GM23338 (cell line): ENCODE data around the gene ZNF365. TPM values are rescaled to one million over a fixed set of nuclear protein-coding genes. Genes with fewer than 3 reads are reported as not detected.

Experiments
- ATAC-seq: fragments of 200-7000 bp; cut with Tn5 transposase; 3 replicates; pipeline ENCODE4 v1.9.1; 2020
- DNase-seq: peaks from one replicate; pipeline ENCODE4 v3.0.0-alpha.2; 2015; ENCODE audit warnings: low spot score
- H2AFZ ChIP-seq: fragments of 200-600 bp; sonication (generic); 2 replicates; pipeline ENCODE4 v1.8.0; 2016; ENCODE audit warnings: antibody characterized with exemption, mild to moderate bottlenecking, moderate library complexity
- H3F3A ChIP-seq: fragments of 200-600 bp; sonication (generic); replicated peaks from 2 replicates; pipeline ENCODE4 v1.8.0; 2017; ENCODE audit warnings: antibody characterized with exemption, mixed run types, low read depth
- H3K27ac ChIP-seq: fragments of 200-600 bp; sonication (generic); 2 replicates; pipeline ENCODE4 v1.6.1; 2016; ENCODE audit warnings: low read depth
- H3K27me3 ChIP-seq: fragments of 200-600 bp; sonication (generic); 2 replicates; pipeline ENCODE4 v1.8.0; 2016; ENCODE audit warnings: mild to moderate bottlenecking, mixed run types, moderate library complexity; ENCODE audit not compliant: insufficient read depth
- H3K36me3 ChIP-seq: fragments of 200-600 bp; sonication (generic); 2 replicates; pipeline ENCODE4 v1.8.0; 2016; ENCODE audit warnings: mild to moderate bottlenecking; ENCODE audit not compliant: insufficient read depth
- H3K4me1 ChIP-seq: fragments of 200-600 bp; sonication (generic); 2 replicates; pipeline ENCODE4 v1.8.0; 2016; ENCODE audit warnings: mild to moderate bottlenecking, moderate library complexity; ENCODE audit not compliant: insufficient read depth
- H3K4me2 ChIP-seq: fragments of 200-600 bp; sonication (generic); 2 replicates; pipeline ENCODE4 v1.7.1; 2017; ENCODE audit warnings: mixed run types
- H3K4me3 ChIP-seq: fragments of 200-600 bp; sonication (generic); 2 replicates; pipeline ENCODE4 v1.6.1; 2016; ENCODE audit warnings: mixed run types
- H3K79me2 ChIP-seq: fragments of 200-600 bp; sonication (generic); replicated peaks from 2 replicates; pipeline ENCODE4 v1.8.0; 2017; ENCODE audit warnings: mild to moderate bottlenecking; ENCODE audit not compliant: insufficient read depth
- H3K9me2 ChIP-seq: fragments of 200-600 bp; sonication (generic); 2 replicates; pipeline ENCODE4 v1.8.0; 2017; ENCODE audit not compliant: insufficient read depth
- H4K20me1 ChIP-seq: fragments of 200-600 bp; sonication (generic); replicated peaks from 2 replicates; pipeline ENCODE4 v1.8.0; 2017; ENCODE audit warnings: mild to moderate bottlenecking; ENCODE audit not compliant: insufficient read depth
- H3K27ac Mint-ChIP-seq: 2 replicates; pipeline ENCODE4 v1.8.0; 2020; ENCODE audit warnings: inconsistent platforms, mild to moderate bottlenecking, moderate library complexity, mixed read lengths
- H3K27me3 Mint-ChIP-seq: 3 replicates; pipeline ENCODE4 v1.8.0; 2022; ENCODE audit warnings: low read depth, mild to moderate bottlenecking, moderate library complexity, mixed read lengths, inconsistent platforms; ENCODE audit not compliant: insufficient read depth, poor library complexity
- H3K36me3 Mint-ChIP-seq: 3 replicates; pipeline ENCODE4 v1.8.0; 2021; ENCODE audit warnings: low read depth, mild to moderate bottlenecking, inconsistent platforms, moderate library complexity, mixed read lengths
- H3K4me1 Mint-ChIP-seq: 3 replicates; pipeline ENCODE4 v1.8.0; 2020; ENCODE audit warnings: mild to moderate bottlenecking, inconsistent platforms, mixed read lengths
- H3K4me3 Mint-ChIP-seq: 3 replicates; pipeline ENCODE4 v1.8.0; 2021; ENCODE audit warnings: moderate library complexity, mild to moderate bottlenecking, inconsistent platforms, mixed read lengths
- H3K9me3 Mint-ChIP-seq: 3 replicates; pipeline ENCODE4 v1.8.0; 2020; ENCODE audit warnings: moderate library complexity, mild to moderate bottlenecking, inconsistent platforms, mixed read lengths
- REST ChIP-seq: IDR thresholded peaks from one replicate; pipeline ENCODE4 v1.6.1; 2018; ENCODE audit warnings: antibody characterized with exemption; ENCODE audit not compliant: unreplicated experiment
- STAT1 ChIP-seq: IDR thresholded peaks from one replicate; pipeline ENCODE4 v1.6.1; 2016; ENCODE audit warnings: antibody characterized with exemption; ENCODE audit not compliant: unreplicated experiment
- ZNF114 ChIP-seq: fragments of 250-450 bp; sonication (Bioruptor Pico); IDR thresholded peaks from 2 replicates; pipeline ENCODE4 v1.5.0; 2020; ENCODE audit warnings: mild to moderate bottlenecking, moderate library complexity
- polyA plus RNA-seq: library from polyadenylated mRNA; unstranded; fragments of >200 nt; fragmentation: Nextera tagmentation; extraction: Ambion mirVana; gene quantifications from 2 replicates; pipeline ENCODE4 v1.2.1, GENCODE V29; 2016
- total RNA-seq: library from RNA; depleted of rRNA; stranded (reverse); fragments of >200 nt; shearing (Covaris generic); gene quantifications from 2 replicates; pipeline ENCODE4 v1.2.3, GENCODE V29; 2014
- TF ChIP-seq, protein P1 (sequence below), 2 experiments: fragments of 200-600 bp in 1 of 2; sonication (generic) in 1 of 2; conservative IDR thresholded peaks; 2 replicates each; pipeline versions ENCODE4 v1.5.1 to v1.6.1; 2016 to 2017; ENCODE audit warnings: antibody characterized with exemption in 2 of 2, low read depth in 2 of 2, mild to moderate bottlenecking in 2 of 2, moderate library complexity in 1 of 2

Gene ZNF365
- total and polyA plus RNA-seq, 2 experiments from 2014 or later = 0.19 to 0.59 TPM

DNA sequence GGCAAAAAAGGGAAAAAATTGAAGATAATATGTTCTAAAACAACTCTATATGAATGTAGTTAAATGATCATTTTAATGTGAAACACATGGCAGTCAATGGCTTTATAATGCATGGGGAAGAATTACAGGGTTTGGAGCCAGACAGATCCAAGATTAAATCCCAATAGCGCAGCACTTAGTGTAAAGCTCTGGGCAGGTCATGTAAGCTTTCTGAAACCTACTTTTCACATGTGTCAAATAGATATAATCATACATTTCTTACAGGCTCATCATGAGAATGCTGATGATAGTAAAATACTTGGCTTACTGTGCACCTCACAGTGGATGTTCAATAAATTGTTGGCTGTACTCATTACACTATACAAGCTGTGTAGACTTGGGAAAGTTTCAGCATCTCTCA lies 48.0 kb upstream of the ZNF365 start (continued):
- no peak for TF ChIP-seq ZNF114 (CRISPR knock-in tag)

GRCh38 chr10:62327885-62328284 lies 46.3 kb upstream of the ZNF365 start:
- Histone ChIP-seq H3K4me1 (no peaks in the 10 kb centered on the region), H3K4me2 (no peak overlapping the region), H3K79me2 (no peaks in the 10 kb centered on the region), H3F3A (no peaks in the 10 kb centered on the region), H3K9me2 (no peaks in the 10 kb centered on the region), H3K27ac (no peak overlapping the region), H4K20me1 (no peaks in the 10 kb centered on the region), H3K36me3 (no peaks in the 10 kb centered on the region), H3K27me3 (no peaks in the 10 kb centered on the region), H3K4me3 (no peak overlapping the region), H2AFZ (no peak overlapping the region)
- no peak for ATAC-seq
- Mint-ChIP-seq H3K27ac (no peak overlapping the region), H3K4me3 (no peak overlapping the region), H3K9me3 (peaks cover 5% of the 10 kb centered on the region), H3K27me3 (no peaks in the 10 kb centered on the region), H3K36me3 (no peaks in the 10 kb centered on the region; the same call in 2 of the 3 replicates), H3K4me1 (no peaks in the 10 kb centered on the region)
- DNase-seq = no peak
- TF ChIP-seq, protein P1, sequence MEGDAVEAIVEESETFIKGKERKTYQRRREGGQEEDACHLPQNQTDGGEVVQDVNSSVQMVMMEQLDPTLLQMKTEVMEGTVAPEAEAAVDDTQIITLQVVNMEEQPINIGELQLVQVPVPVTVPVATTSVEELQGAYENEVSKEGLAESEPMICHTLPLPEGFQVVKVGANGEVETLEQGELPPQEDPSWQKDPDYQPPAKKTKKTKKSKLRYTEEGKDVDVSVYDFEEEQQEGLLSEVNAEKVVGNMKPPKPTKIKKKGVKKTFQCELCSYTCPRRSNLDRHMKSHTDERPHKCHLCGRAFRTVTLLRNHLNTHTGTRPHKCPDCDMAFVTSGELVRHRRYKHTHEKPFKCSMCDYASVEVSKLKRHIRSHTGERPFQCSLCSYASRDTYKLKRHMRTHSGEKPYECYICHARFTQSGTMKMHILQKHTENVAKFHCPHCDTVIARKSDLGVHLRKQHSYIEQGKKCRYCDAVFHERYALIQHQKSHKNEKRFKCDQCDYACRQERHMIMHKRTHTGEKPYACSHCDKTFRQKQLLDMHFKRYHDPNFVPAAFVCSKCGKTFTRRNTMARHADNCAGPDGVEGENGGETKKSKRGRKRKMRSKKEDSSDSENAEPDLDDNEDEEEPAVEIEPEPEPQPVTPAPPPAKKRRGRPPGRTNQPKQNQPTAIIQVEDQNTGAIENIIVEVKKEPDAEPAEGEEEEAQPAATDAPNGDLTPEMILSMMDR (conservative IDR thresholded peaks at IDR 0.05; ENCODE audit: low read depth in 2 of 2) = no peak
- no peak for TF ChIP-seq REST

DNA sequence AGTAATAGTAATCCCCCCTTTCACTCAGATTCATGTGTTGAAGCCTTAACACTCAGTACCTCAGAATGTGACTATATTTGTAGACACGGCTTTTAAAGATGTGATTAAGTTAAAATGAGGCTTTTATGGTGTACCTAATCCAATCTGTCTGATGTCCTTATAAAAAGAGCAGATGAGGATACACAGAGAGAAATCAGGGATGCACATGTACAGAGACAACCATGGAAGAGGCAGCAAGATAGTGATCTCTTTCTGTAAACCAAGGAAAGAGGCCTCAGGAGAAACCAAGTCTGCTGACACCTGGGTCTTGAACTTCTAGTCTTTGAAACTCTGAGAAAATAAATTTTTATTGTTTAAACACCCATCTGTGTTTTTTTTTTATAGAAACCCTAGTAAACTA lies 44.0 kb upstream of the ZNF365 start:
- Mint-ChIP-seq H3K27me3 (no peaks in the 10 kb centered on the region), H3K9me3 (peaks cover 13% of the 10 kb centered on the region), H3K4me3 (no peak overlapping the region)

More for the DNA sequence above, 44.0 kb upstream of the ZNF365 start:
- H3F3A ChIP-seq = no peaks in the 10 kb centered on the region
- no peaks in the 10 kb centered on the region for H3K4me1 ChIP-seq
- no peaks in the 10 kb centered on the region; the same call in 2 of the 3 replicates for H3K36me3 Mint-ChIP-seq
- no peaks in the 10 kb centered on the region for H3K36me3 ChIP-seq
- DNase-seq = no peak
- no peaks in the 10 kb centered on the region for H3K9me2 ChIP-seq
- ATAC-seq = no peak
- no peak for TF ChIP-seq STAT1
- no peak overlapping the region for H3K4me2 ChIP-seq
- H2AFZ ChIP-seq = no peak overlapping the region
- no peaks in the 10 kb centered on the region for H3K79me2 ChIP-seq
- no peak overlapping the region for H3K27ac ChIP-seq
- no peaks in the 10 kb centered on the region for H3K27me3 ChIP-seq
- H3K4me3 ChIP-seq = no peak overlapping the region
- H4K20me1 ChIP-seq = no peaks in the 10 kb centered on the region
- no peaks in the 10 kb centered on the region for H3K4me1 Mint-ChIP-seq
- H3K27ac Mint-ChIP-seq = no peak overlapping the region
